ENCODE measurements around the gene GRM7.

GRCh38 chr3:6860149-6860953 lies 564 bp upstream of the GRM7 start:
- no peak for TF ChIP-seq CTCF (IDR thresholded peaks at IDR 0.05; ENCODE audit: insufficient read depth, low read length)
- no peak for TF ChIP-seq POLR2AphosphoS5 (IDR thresholded peaks at IDR 0.05; ENCODE audit: low read depth)
- no peak for TF ChIP-seq SPI1 (IDR thresholded peaks at IDR 0.05; ENCODE audit: borderline replicate concordance, low read depth)

All from HL-60 (cell line).